ENCODE results near the gene MFSD2B.
A peak's percentile ranks its signal among the peaks of the same experiment; 100 is the strongest.

Gene MFSD2B

DNA sequence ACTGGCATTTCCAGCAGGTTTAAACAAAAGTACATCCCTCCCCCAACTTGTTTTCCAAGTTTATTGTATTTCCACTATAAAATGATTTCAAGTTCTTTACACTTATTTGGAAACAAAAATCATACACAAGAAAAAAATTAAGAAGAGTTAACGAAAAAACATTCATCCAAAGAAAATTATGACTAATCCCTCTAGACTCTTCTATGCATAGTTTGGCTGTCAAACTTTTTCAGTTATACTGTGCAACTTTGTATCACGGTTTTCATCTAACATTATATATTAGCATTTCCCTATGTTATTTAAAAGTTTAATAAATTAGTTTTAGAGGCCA is 36.7 kb downstream of the MFSD2B start:
- H3K27ac ChIP-seq = peak overlapping the region; percentile 4 to 79 (median 65); a peak in 18 of 22 replicates
- no peak for TF ChIP-seq Cebpa-rat (IDR thresholded peaks at IDR 0.05)

DNA sequence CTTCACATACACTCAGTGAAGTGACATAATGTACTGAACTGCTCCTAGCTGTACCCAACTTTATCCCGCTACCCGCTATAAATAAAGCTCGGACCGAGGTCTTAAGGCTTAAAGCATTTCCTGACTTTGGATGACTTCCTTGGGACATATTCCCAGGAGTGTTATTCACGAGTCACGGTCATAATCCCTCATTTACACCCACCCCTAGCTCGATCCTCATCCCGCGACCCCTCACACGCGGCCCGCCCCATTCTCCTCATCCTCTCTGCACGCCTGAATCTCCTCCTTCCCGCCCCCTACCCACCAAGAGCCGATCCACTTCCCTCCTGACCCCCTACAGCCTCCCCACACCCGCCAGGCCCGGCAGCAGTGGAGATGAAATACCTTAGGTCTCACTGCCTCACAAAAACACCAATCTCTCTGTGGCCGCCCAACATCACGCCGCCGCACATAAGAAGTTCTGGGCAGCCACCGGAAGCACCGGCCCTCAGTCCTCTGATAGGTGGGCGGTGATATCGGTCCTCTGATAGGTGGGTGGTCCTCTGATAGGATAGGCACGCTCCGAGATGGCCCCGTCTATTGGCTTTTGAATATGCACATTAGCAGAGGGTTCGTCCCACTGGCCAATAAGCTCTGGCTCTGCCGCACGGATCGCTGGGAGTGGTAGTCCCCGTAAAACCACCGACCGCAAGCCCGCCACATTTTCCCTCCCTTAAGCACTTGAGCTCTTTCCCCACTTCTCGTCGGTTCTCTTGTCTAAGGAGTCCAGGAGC is 37.2 kb downstream of the MFSD2B start, which contains the start of gene WDCP:
TSS of gene WDCP (minus strand) at position 462 of the 773 bp plus-strand sequence. CDS start 7,897 bp downstream, outside the sequence.
- peaks cover 0 to 8% (median 0%) of the 10 kb centered on the region in 11 experiments; a peak in 3 of 22 replicates for H4K20me1 ChIP-seq
- peaks cover 31 to 43% (median 41%) of the 10 kb centered on the region in 10 experiments for H3K4me1 ChIP-seq
- peak within 1 kb of the TSS; percentile 67 to 88 (median 80) for H3K4me2 ChIP-seq
- H3K9me3 ChIP-seq (replicated peaks in 1 of 11) = no peaks in the 10 kb centered on the region
- H3K27me3 ChIP-seq = peaks cover 41 to 47% (median 45%) of the 10 kb centered on the region in 11 experiments
- peak within 1 kb of the TSS; percentile 4 to 79 (median 65); a peak in 20 of 22 replicates for H3K27ac ChIP-seq
- H3K9ac ChIP-seq = peak within 1 kb of the TSS; percentile 74 to 85 (median 82)
- peak within 1 kb of the TSS; percentile 74 to 90 (median 80) for H3K4me3 ChIP-seq
- H3K36me3 ChIP-seq = no peaks in the 10 kb centered on the region; a peak in 1 of 22 replicates
- TF ChIP-seq Cebpa-rat (IDR thresholded peaks at IDR 0.05) = no peak

More for the DNA sequence above, 36.7 kb downstream of the MFSD2B start:
- peak overlapping the region; percentile 74 to 90 (median 80) for H3K4me3 ChIP-seq
- H4K20me1 ChIP-seq = peaks cover 0 to 8% (median 0%) of the 10 kb centered on the region in 11 experiments; a peak in 4 of 22 replicates
- peak overlapping the region; percentile 67 to 88 (median 80) for H3K4me2 ChIP-seq
- peak overlapping the region; percentile 74 to 85 (median 82) for H3K9ac ChIP-seq
- H3K9me3 ChIP-seq (replicated peaks in 1 of 11) = no peaks in the 10 kb centered on the region
- H3K4me1 ChIP-seq = peaks cover 31 to 43% (median 41%) of the 10 kb centered on the region in 10 experiments
- H3K27me3 ChIP-seq = peaks cover 35 to 41% (median 40%) of the 10 kb centered on the region in 11 experiments
- H3K36me3 ChIP-seq = no peaks in the 10 kb centered on the region; a peak in 1 of 22 replicates

DNA sequence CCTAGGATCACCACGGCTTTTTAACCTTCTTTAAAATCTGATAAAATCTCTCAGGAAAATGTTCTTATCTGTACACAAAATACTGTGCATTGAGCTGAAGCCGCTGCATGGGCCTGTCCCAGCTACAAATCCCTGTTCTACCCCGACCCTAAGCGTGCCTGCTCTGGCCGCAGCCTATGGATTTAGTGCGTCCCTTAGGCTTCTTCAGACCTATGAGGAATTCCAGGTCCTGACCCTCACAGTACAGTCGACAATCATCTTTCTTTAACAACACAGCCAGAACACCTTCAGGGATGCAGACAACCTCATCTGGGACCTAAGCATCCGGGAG is 37.8 kb downstream of the MFSD2B start:
- Histone ChIP-seq H3K9me3 (replicated peaks in 1 of 11) (no peaks in the 10 kb centered on the region), H3K27me3 (peaks cover 43 to 52% (median 51%) of the 10 kb centered on the region in 11 experiments), H3K4me1 (peaks cover 31 to 43% (median 41%) of the 10 kb centered on the region in 10 experiments), H3K9ac (0 out of 22 replicates have a peak overlapping the region, but pooled peaks of 1 of the 11 experiments have one; percentile 30), H4K20me1 (peaks cover 0 to 8% (median 0%) of the 10 kb centered on the region in 11 experiments; a peak in 3 of 22 replicates), H3K27ac (no peak overlapping the region; a peak in 1 of 22 replicates), H3K4me2 (peak overlapping the region; percentile 55 to 78 (median 64)), H3K36me3 (no peaks in the 10 kb centered on the region; a peak in 1 of 22 replicates), H3K4me3 (peak overlapping the region in 4 of 10 experiments; percentile 12 to 82 (median 74); a peak in 2 of 20 replicates)
- no peak for TF ChIP-seq Cebpa-rat (IDR thresholded peaks at IDR 0.05)

DNA sequence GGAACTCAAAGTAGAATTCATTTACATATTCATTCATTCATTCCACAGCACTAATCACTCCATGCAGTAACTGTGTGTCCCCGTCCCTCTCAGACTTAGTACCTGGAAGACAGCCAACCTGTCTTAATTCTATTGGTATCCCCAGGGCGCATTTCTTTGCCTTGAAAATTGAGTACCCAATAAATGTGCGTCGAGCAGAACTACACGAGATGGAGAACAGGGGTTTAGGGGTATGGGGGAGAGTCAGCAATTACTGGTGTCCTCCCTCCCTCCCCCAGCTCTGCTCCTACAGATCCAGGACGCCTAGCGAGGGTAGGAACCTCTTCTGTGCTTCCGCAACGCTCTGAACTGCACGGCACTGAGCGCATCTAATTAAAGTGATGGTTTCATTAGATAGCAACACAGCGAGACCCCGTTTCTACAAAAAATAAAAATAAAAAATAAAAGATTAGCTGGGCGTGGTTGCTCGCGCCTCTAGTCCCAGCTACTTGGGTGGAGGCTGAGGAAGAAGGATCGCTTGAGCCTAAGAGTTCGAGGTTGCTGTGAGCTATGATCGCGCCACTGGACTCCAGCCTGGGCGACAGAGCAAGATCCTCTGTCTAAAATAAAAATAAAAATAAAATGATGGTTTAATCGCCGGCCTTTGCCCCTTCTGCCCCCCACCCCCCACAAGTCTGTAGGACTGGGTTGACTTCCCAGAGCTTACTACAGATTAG is 39.0 kb downstream of the MFSD2B start:
- Histone ChIP-seq H3K9me3 (replicated peaks in 1 of 11) (no peaks in the 10 kb centered on the region), H3K27ac (no peak overlapping the region), H3K4me3 (peak overlapping the region; percentile 52 to 76 (median 65)), H3K4me2 (peak overlapping the region; percentile 81 to 95 (median 90)), H3K9ac (peak overlapping the region; percentile 38 to 71 (median 56); a peak in 14 of 22 replicates), H4K20me1 (peaks cover 0 to 5% (median 0%) of the 10 kb centered on the region in 11 experiments; a peak in 4 of 22 replicates), H3K27me3 (peaks cover 43 to 62% (median 54%) of the 10 kb centered on the region in 11 experiments), H3K4me1 (peaks cover 31 to 43% (median 41%) of the 10 kb centered on the region in 10 experiments), H3K36me3 (no peaks in the 10 kb centered on the region)
- TF ChIP-seq Cebpa-rat (IDR thresholded peaks at IDR 0.05) = no peak

DNA sequence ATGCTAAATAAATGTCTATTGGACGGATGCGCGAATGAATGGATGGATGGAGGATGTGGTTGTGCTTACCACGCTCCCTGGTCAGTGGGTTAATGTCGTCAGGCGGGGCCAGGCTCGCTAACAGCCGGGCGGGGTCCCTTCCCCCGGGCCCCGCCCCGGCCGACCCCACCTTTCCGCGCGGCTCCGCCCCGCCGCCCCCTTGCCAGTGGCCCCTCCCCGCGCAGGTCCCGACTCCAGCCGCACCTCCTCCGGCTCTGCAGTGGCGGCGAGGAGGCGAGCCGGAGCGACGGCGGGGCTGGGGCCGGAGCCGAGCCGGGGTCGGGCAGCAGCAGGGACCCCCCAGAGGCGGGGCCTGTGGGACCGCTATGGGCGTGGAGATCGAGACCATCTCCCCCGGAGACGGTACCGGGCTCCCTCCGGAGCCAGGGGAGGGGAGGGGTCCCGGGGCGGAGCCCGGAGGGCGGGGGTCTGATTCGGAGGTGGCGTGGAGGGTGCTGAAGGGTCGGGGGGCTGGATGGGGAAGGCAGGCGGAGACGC is 39.7 kb downstream of the MFSD2B start, which contains the start of gene FKBP1B:
TSS of gene FKBP1B (plus strand) at position 257 of the 537 bp plus-strand sequence. CDS start at position 366, 109 bp downstream.
- Histone ChIP-seq H3K27me3 (peaks cover 43 to 62% (median 54%) of the 10 kb centered on the region in 11 experiments), H3K9ac (peak within 1 kb of the TSS; percentile 38 to 71 (median 56); a peak in 18 of 22 replicates), H3K27ac (no peak within 1 kb of the TSS), H4K20me1 (peaks cover 0 to 5% (median 0%) of the 10 kb centered on the region in 11 experiments; a peak in 4 of 22 replicates), H3K36me3 (no peaks in the 10 kb centered on the region), H3K9me3 (replicated peaks in 1 of 11) (no peaks in the 10 kb centered on the region), H3K4me1 (peaks cover 31 to 43% (median 41%) of the 10 kb centered on the region in 10 experiments), H3K4me3 (peak within 1 kb of the TSS; percentile 52 to 76 (median 65)), H3K4me2 (peak within 1 kb of the TSS; percentile 81 to 95 (median 90))
- TF ChIP-seq Cebpa-rat (IDR thresholded peaks at IDR 0.05) = no peak

DNA sequence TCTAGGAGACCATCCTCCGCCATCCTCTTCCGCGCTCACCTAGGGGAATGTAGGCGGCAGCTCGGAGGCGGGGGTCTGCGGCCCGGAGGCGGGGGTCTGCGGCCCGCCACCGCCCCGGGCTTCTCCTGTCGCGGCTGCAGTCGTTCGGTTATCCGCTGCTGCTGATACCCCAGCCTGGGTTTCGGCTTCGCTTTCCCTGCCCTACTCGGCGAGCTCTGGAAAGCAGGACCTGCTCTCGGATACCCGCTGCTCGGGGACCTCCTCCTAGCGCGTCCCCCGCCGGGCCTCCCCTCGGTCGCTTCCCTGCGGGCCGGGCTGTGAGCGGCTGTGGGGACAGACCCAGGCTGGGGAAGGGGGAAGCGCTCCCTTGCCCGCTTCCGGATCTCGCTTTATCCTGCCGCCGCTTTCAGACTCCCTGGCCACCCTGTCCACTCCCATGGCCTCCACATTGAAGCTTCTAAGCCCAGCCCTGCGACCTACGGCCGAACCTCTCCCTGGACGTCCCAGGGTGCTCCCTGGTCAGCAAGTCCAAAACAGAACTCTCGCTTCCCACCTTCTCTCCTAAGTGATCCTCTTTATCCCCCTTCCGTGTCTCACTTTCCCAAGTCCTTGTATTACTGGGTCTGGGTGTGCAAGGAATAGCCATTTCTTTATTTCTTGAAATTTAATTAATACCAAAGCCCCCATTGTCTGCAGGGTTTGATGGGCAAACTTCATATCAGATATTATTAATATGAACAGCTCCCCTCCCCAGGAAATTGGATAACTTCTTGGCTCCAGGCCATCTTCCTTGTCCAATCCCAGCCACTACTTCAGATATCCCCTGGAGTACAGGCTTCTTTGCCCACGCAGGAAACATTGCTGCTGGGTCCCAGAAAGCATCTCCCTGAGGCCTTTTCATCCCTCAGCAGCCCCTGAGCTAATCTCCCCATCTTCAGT is 40.4 kb downstream of the MFSD2B start:
- H3K4me2 ChIP-seq = peak overlapping the region; percentile 81 to 95 (median 90)
- peaks cover 0 to 5% (median 0%) of the 10 kb centered on the region in 11 experiments; a peak in 4 of 22 replicates for H4K20me1 ChIP-seq
- no peaks in the 10 kb centered on the region for H3K36me3 ChIP-seq
- H3K9ac ChIP-seq = peak overlapping the region; percentile 23 to 71 (median 56); a peak in 14 of 22 replicates
- H3K4me3 ChIP-seq = peak overlapping the region; percentile 52 to 76 (median 65)
- H3K9me3 ChIP-seq (replicated peaks in 1 of 11) = no peaks in the 10 kb centered on the region
- no peak overlapping the region for H3K27ac ChIP-seq
- no peak for TF ChIP-seq Cebpa-rat (IDR thresholded peaks at IDR 0.05)
- H3K4me1 ChIP-seq = peaks cover 27 to 39% (median 35%) of the 10 kb centered on the region in 10 experiments
- peaks cover 43 to 62% (median 54%) of the 10 kb centered on the region in 11 experiments for H3K27me3 ChIP-seq

DNA sequence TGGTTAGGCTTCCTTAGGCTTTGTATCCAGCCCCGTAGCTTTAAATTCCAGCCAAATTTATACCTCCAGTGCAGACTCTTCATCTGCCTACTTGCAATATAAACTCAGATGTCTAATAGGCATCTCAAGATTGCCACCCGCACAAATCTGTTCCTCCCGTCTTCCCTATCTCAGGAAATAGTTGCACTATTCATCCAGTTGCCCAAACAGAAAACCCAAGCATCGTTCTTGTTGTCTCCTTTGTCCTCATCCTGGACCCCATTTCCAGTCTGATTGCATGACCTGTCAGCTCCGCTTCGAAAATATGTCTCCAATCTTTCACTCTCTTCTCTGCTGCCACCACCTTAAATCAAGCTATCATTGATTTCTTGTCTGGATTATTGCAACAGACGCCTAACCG is 41.9 kb downstream of the MFSD2B start:
- Histone ChIP-seq H3K4me2 (no peak overlapping the region), H3K9me3 (replicated peaks in 1 of 11) (peaks cover 0 to 10% (median 0%) of the 10 kb centered on the region in 11 experiments; a peak in 4 of 22 replicates), H3K4me3 (no peak overlapping the region), H4K20me1 (no peaks in the 10 kb centered on the region; a peak in 2 of 22 replicates), H3K27ac (no peak overlapping the region), H3K4me1 (peaks cover 14 to 27% (median 21%) of the 10 kb centered on the region in 10 experiments), H3K9ac (no peak overlapping the region), H3K36me3 (no peaks in the 10 kb centered on the region), H3K27me3 (peaks cover 43 to 62% (median 54%) of the 10 kb centered on the region in 11 experiments)
- no peak for TF ChIP-seq Cebpa-rat (IDR thresholded peaks at IDR 0.05)
